Uterus (tissue), 4 donors: ENCODE data around the gene PCSK2. TPM values are rescaled to one million over a fixed set of nuclear protein-coding genes. Genes with fewer than 3 reads are reported as not detected.

Experiments
- DNase-seq, 2 donors: peaks; one replicate each; pipeline ENCODE4 v3.0.0-alpha.2; 2019 to 2020
- H3K27ac ChIP-seq, 2 donors: fragments of 200-600 bp; sonication (generic); 1 replicate in 1 of 2; 2 replicates in 1 of 2; pipeline ENCODE4 v1.5.1; 2016 to 2018
- H3K27me3 ChIP-seq, 2 donors: fragments of 200-600 bp; sonication (generic); one replicate each; pipeline ENCODE4 v1.5.1; 2018 to 2019; ENCODE audit warnings: control low read depth in 1 of 2
- H3K36me3 ChIP-seq, 2 donors: fragments of 200-600 bp; sonication (generic); one replicate each; pipeline ENCODE4 v1.5.1; 2019; ENCODE audit warnings: control low read depth in 1 of 2
- H3K4me1 ChIP-seq, 2 donors: fragments of 200-600 bp; sonication (generic); one replicate each; pipeline ENCODE4 v1.5.1; 2018 to 2019; ENCODE audit warnings: control low read depth in 1 of 2
- H3K4me3 ChIP-seq, 2 donors: fragments of 200-600 bp; sonication (generic); 1 replicate in 1 of 2; 2 replicates in 1 of 2; pipeline ENCODE4 v1.5.1; 2018 to 2019; ENCODE audit warnings: mild to moderate bottlenecking in 1 of 2
- H3K9me3 ChIP-seq, 2 donors: fragments of 200-600 bp; sonication (generic); one replicate each; pipeline ENCODE4 v1.5.1; 2019; ENCODE audit warnings: control low read depth in 1 of 2
- CTCF ChIP-seq, 4 experiments: fragments of 200-600 bp in 2 of 4; fragments of 450-650 bp in 2 of 4; sonication (generic) in 2 of 4; IDR thresholded peaks; one replicate each; pipeline ENCODE4 v1.5.1; 2016 to 2019; ENCODE audit warnings: antibody characterized with exemption in 4 of 4, mild to moderate bottlenecking in 2 of 4, moderate library complexity in 1 of 4
- POLR2A ChIP-seq, 2 donors: fragments of 450-650 bp; IDR thresholded peaks; one replicate each; pipeline ENCODE4 v1.6.1; 2016; ENCODE audit warnings: antibody characterized with exemption in 2 of 2, mild to moderate bottlenecking in 1 of 2, moderate library complexity in 1 of 2
- intact Hi-C: fragments of 100-400 bp; cut with DNase I; formaldehyde crosslinking; loops from one replicate; pipeline ENCODE4 v1.15.1; 2023; ENCODE audit warnings: low total_unique reads
- total RNA-seq, 4 donors: library from RNA; depleted of rRNA in 3 of 4; stranded (reverse); fragments of >200 nt in 3 of 4; gene quantifications; one replicate each; pipeline versions ENCODE4 v1.1.0 to v1.2.4, GENCODE V29; 2014 to 2023
- donor health status: DM: yes; HTN: yes; CAD: no.

PCSK2 gene
- total RNA-seq, 4 donors from 2014 or later, result 0.37 to 1.6 TPM; not detected in 2

- Histone ChIP-seq H3K36me3 (no peaks in the 10 kb centered on the region), H3K4me3 (no peak overlapping the region), H3K4me1 (no peaks in the 10 kb centered on the region), H3K27ac (no peak overlapping the region), H3K27me3 (no peaks in the 10 kb centered on the region), H3K9me3 (no peaks in the 10 kb centered on the region)
- intact Hi-C loops, result no loop called here
- DNase-seq, result no peak
- TF ChIP-seq POLR2A (IDR thresholded peaks at IDR 0.05) (no peak), CTCF (IDR thresholded peaks at IDR 0.05) (no peak)
These were observed 295.7 kb downstream of the PCSK2 start for GRCh38 chr20:17522528-17522927.

- TF ChIP-seq CTCF (IDR thresholded peaks at IDR 0.05) (no peak), POLR2A (IDR thresholded peaks at IDR 0.05) (no peak)
- Histone ChIP-seq H3K4me1 (no peaks in the 10 kb centered on the region), H3K36me3 (no peaks in the 10 kb centered on the region), H3K9me3 (no peaks in the 10 kb centered on the region), H3K4me3 (no peak overlapping the region), H3K27me3 (no peaks in the 10 kb centered on the region), H3K27ac (no peak overlapping the region)
- intact Hi-C loops, result no loop called here
- DNase-seq, result no peak
These were observed 296.5 kb downstream of the PCSK2 start for GRCh38 chr20:17523326-17523725.

- DNase-seq, result no peak
- Histone ChIP-seq H3K27ac (no peak overlapping the region), H3K27me3 (no peaks in the 10 kb centered on the region), H3K36me3 (no peaks in the 10 kb centered on the region), H3K4me1 (no peaks in the 10 kb centered on the region), H3K9me3 (no peaks in the 10 kb centered on the region), H3K4me3 (no peak overlapping the region)
- TF ChIP-seq CTCF (IDR thresholded peaks at IDR 0.05), result no peak
- no peak for TF ChIP-seq POLR2A (IDR thresholded peaks at IDR 0.05)
- intact Hi-C loops, result no loop called here
These were observed 297.7 kb downstream of the PCSK2 start for GRCh38 chr20:17524560-17524959.

- Histone ChIP-seq H3K4me1 (no peaks in the 10 kb centered on the region), H3K27ac (no peak overlapping the region), H3K4me3 (no peak overlapping the region), H3K9me3 (no peaks in the 10 kb centered on the region), H3K27me3 (no peaks in the 10 kb centered on the region), H3K36me3 (no peaks in the 10 kb centered on the region)
- intact Hi-C loops, result no loop called here
- no peak for DNase-seq
- no peak for TF ChIP-seq CTCF (IDR thresholded peaks at IDR 0.05)
- no peak for TF ChIP-seq POLR2A (IDR thresholded peaks at IDR 0.05)
These were observed 298.3 kb downstream of the PCSK2 start for GRCh38 chr20:17525132-17525531.

GRCh38 chr20:17525650-17526049 is 298.8 kb downstream of the PCSK2 start:
- no peak for DNase-seq
- TF ChIP-seq POLR2A (IDR thresholded peaks at IDR 0.05) (no peak), CTCF (IDR thresholded peaks at IDR 0.05) (no peak)
- Histone ChIP-seq H3K9me3 (no peaks in the 10 kb centered on the region), H3K27ac (no peak overlapping the region), H3K4me3 (no peak overlapping the region), H3K36me3 (no peaks in the 10 kb centered on the region), H3K27me3 (no peaks in the 10 kb centered on the region), H3K4me1 (no peaks in the 10 kb centered on the region)
- intact Hi-C loops, result no loop called here
